PC-9 (cell line): Measurements from ENCODE around the gene PRKAG2.

Source experiments
- EZH2 ChIP-seq: fragments of 200-600 bp; sonication (generic); IDR thresholded peaks from 2 replicates; pipeline ENCODE4 v1.8.0; 2017; ENCODE audit warnings: antibody characterized with exemption, low read depth
- TF ChIP-seq, protein P1 (sequence below): fragments of 200-600 bp; sonication (generic); conservative IDR thresholded peaks from 2 replicates; pipeline ENCODE4 v1.6.1; 2017; ENCODE audit warnings: mixed run types, antibody characterized with exemption, mild to moderate bottlenecking, moderate library complexity

DNA sequence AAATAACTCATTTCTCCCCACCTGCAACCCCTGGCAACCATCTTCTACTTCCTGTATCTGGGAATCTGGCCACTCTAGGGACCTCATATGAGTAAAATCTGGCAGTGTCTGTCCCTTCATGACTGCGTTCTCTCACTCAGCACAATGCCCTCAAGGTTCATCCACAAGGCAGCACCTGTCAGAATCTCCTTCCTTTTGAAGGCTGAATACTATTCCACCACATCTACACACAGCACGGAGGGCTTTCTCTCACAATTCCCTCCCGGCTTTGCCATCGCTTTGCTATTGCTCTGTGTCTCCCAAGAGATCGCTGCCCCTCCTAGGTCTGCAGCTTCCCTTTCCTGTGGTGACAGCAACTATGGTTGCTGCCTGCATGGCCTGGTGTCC is 182.5 kb downstream of the PRKAG2 start:
- TF ChIP-seq, protein P1, sequence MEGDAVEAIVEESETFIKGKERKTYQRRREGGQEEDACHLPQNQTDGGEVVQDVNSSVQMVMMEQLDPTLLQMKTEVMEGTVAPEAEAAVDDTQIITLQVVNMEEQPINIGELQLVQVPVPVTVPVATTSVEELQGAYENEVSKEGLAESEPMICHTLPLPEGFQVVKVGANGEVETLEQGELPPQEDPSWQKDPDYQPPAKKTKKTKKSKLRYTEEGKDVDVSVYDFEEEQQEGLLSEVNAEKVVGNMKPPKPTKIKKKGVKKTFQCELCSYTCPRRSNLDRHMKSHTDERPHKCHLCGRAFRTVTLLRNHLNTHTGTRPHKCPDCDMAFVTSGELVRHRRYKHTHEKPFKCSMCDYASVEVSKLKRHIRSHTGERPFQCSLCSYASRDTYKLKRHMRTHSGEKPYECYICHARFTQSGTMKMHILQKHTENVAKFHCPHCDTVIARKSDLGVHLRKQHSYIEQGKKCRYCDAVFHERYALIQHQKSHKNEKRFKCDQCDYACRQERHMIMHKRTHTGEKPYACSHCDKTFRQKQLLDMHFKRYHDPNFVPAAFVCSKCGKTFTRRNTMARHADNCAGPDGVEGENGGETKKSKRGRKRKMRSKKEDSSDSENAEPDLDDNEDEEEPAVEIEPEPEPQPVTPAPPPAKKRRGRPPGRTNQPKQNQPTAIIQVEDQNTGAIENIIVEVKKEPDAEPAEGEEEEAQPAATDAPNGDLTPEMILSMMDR = no peak
- no peak for TF ChIP-seq EZH2
